ENCODE data around the gene CCDC97.

DNA sequence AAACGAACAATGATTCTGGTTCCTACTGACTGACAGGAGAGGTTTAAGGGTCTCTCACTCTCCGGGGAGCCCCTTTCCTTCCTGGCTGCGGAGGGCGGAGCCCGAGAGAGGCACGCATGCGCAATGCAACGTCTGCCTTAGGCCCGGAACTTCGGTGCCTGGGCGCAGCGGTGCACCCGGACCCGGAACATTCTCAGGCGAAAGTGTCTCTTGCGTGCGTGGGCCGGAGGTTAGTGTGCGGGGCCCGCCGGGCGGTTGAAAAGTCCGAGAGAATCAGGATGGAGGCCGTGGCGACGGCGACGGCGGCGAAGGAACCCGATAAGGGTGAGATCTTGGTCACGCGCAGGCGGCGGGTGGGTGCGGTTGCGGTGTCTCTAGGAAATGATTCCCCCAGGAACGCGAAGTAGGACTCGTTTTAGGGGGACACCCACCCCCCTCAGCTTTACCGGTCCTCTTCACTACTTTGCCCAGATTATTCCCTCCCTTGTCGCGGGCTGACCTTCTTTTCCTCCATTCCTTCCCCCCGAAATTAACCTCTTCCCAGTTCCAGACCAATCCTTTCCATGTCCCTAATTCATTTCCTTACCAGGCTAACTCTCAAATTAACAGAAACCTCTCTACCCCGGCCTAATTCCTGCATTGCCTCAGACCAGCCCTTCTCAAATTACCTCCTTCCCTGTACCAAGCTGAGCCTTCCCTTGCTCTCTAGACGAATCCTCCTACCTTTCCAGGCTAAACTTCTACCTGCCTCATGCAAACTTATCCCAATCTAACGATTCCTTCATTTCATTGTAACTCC lies at the start of gene CCDC97:
- TF ChIP-seq, protein P1, sequence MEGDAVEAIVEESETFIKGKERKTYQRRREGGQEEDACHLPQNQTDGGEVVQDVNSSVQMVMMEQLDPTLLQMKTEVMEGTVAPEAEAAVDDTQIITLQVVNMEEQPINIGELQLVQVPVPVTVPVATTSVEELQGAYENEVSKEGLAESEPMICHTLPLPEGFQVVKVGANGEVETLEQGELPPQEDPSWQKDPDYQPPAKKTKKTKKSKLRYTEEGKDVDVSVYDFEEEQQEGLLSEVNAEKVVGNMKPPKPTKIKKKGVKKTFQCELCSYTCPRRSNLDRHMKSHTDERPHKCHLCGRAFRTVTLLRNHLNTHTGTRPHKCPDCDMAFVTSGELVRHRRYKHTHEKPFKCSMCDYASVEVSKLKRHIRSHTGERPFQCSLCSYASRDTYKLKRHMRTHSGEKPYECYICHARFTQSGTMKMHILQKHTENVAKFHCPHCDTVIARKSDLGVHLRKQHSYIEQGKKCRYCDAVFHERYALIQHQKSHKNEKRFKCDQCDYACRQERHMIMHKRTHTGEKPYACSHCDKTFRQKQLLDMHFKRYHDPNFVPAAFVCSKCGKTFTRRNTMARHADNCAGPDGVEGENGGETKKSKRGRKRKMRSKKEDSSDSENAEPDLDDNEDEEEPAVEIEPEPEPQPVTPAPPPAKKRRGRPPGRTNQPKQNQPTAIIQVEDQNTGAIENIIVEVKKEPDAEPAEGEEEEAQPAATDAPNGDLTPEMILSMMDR (conservative IDR thresholded peaks at IDR 0.05; ENCODE audit: low read length) = no peak
- TF ChIP-seq EZH2phosphoT487 (IDR thresholded peaks at IDR 0.05; ENCODE audit: borderline replicate concordance, low read depth, low read length) = no peak
